ENCODE measurements around the gene UCKL1.
"Not testable (repeated sequence)": the region's sequence is repeated elsewhere in the genome, so short reads cannot be mapped to it uniquely, and the experiment has no call there.

Gene UCKL1

DNA sequence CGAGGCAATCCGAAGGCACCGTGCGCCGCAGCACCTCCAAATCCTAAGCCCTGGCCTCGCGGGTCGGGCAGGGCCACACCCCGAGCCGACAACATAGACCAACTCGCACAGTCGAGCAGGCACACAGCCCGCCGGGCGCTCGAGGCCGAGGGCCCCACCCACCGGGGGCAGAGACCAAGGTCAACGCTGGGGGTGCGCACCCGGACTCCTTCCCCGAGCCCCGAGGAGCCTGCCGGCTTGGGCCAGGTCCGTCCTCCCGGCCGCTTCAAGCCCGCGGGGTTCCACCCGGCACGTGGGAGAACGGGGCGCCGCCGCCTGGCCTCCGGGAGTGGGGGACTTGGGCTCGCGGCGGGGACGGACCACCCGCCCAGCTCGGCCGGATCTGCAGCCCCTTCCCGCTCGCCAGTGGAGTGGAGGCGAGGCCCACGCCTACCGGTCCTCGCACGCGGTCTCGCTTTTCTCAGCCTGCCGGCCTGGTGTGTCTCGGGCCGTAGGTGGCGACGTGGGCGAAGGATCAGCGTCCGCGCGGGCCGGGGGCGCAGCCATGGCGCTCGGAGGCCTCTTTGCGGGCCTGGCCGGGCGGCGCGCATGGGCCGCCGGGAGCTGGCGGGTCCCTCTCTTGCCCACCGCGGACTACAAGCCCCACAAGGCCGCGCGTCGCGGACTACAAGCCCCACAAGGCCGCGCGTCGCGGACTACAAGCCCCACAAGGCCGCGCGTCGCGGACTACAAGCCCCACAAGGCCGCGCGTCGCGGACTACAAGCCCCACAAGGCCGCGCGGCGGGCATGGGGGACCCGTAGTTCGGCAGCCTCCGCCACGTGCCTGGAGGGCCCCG, at the start of gene UCKL1:
Gene UCKL1, minus strand, starts transcription at position 590 of the 837 bp plus-strand sequence. Its CDS starts 44 bp downstream, at position 546.
- peak; percentile 88 for DNase-seq (ENCODE audit: low spot score)

DNA sequence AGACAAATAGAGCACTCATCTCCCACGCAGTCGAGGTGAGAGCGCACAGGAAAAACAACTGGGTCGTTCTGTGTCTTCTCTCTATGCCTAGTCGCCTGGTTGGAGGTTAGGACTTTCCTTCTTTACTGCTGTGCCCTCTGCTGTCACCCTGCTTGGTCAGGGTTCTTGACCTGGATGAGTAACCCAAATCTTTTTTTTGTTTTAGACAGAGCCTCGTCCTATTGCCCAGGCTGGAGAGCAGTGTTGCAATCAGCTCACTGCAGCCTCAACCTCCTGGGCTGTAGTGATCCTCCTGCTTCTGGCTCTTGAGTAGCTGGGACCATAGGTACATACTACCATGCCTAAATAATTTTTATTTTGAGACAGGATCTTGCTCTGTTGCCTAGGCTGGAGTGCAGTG, 49.2 kb upstream of the UCKL1 start:
- DNase-seq (ENCODE audit: low spot score): no peak

DNA sequence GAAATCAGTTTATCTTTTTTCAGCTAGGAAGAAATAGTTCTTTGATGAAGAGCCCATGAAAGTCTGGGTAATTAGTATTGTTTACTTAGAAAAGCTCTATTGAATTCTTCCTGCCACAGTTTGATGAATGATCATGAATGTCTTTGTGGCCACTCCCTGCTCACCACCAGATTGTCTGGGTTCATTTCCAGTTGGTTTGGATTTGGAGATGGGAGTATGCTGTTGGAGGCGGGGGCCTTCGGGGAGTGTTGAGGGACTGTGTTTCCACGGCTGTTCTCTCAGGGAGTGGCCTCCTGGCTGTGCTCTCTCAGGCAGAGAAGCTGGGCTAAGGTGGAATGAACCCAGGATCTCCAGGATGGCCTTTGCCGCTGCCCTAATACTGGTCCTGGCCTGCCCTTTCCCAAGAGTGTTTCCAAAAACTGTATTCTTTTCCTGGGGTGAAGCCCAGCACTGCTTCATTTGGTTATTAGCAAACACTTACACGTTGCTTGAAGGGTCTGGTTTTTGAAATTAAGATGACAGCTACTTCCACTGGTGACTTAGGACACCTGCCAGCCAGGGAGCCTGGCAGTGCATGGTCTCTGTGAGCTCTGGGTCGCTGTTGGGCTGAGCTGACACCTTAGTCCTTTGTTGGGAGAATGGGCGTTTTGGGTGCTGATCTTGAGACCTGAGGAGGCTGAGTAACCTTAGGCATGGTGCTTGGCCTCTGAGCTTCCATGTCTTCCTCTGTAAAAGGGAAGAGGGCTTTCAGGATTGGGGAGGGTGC, 47.9 kb upstream of the UCKL1 start:
- DNase-seq (ENCODE audit: low spot score): no peak

DNA sequence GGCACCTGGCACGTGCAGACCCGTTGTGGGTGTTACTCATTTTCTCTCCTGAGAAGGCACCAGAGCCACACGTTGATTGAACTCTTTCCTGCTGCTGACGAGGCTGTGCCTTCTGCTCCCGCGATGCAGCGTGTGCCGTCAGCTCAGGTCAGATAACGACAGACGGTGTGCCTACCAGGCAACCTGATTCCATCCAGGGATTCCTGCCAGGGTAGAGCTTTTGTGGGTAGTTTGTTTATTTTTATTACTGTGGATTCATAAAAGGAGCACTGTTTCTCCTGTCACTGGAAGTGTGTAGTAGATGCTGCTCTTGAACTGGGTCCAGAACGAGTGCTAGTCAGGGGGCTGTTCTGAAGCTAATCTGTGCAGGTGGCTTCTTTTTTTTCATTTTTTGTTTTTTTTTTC, 45.4 kb upstream of the UCKL1 start:
- DNase-seq (ENCODE audit: low spot score): no peak

DNA sequence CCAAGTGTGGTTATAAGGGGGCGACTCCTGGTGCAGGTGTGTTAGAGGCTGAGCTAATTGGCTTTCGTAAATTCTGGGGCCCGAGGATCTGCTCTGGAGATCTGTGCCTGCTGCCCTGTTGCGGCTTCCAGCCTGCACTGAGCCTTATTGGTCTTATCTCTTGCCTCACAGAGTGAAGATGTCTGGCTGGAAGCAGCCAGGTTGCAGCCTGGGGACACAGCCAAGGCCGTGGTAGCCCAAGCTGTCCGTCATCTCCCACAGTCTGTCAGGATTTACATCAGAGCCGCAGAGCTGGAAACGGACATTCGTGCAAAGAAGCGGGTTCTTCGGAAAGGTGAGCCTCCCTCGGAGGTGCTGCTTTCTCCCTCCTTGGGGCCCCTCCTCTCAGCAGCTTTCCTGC, 44.7 kb upstream of the UCKL1 start:
- no peak for DNase-seq (ENCODE audit: low spot score)

DNA sequence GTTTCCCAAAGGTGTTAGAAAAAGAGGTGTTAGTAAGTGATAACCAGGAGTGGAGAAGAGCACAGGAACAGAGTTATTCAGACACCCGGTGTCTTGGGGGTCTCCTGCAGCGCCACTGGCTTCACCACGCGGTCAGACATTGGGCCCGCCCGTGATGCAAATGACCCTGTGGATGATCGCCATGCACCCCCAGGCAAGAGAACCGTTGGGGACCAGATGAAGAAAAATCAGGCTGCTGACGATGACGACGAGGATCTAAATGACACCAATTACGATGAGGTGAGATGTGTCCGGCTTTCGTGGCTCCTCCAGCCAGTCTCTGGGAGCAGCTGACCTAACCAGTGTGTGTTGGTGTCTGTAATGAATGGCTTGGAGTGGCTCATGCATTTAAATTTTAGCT, 26.7 kb upstream of the UCKL1 start:
- no peak for DNase-seq (ENCODE audit: low spot score)

DNA sequence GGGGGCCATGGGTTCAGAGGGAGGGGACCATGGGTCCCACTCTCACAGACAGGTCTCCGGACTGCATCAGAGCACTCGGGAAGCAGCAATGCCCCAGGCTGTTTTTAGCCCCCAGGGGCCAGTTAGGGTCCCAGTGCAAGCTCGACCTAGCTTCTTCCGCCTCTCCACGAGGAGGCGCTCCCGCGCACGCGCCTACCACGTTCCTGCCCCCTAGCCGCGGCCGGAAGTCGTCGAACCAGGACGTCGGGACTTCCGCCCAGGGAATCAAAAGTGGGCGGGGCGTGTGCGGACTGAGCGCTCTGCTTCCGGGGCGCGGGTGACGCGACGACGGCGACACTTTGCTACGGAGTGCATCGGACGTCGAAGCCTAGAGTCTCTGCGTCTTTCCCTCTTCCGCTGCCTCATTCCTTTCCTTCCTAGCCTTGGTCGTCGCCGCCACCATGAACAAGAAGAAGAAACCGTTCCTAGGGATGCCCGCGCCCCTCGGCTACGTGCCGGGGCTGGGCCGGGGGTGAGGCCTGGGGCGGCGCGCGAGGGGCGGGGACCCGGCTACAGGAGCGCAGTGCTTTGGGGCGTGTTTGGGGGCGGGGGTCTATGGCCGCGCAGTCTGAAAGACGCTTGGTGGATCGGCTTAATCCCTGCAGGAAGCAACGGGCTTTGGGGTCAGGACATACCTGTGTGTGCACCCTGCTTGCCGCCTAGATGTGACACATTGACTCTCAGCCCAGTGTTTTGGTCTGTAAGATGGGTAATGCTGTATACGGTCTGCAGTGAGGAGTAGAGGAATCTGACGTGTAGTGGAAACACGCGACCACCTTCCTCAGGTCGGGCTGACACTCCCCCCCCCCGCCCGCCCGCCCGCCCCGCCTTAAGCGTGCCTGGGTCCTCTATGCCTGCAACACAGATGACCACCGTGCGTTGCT, 24.9 kb upstream of the UCKL1 start, which contains the start of gene PRPF6:
Gene PRPF6, plus strand, starts transcription at position 327 of the 923 bp plus-strand sequence. Its CDS starts 114 bp downstream, at position 441.
- peak; percentile 96 for DNase-seq (ENCODE audit: low spot score)

DNA sequence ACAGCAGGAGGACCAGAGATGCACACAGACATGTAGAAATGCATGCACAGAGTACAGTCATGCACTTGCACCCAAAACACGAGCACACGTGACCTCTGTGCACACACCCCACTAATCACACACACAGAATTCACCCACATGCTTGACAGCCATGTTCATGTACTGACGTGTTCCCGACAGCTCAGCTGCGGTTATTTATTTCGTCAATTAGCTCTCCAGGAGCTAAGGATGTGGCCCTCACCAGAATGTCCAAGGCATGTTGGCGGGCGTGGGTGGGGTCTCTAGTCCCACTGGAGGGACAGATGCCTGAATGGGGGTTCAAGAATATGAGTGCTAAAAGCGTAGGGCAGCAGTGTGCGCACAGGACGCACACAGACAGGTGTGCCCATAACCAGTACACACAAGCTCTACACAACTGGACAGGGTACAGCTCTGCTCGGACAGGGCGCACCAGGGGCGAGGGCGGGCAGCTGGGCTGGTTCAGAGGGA, 24.1 kb upstream of the UCKL1 start:
- no peak for DNase-seq (ENCODE audit: low spot score)

DNA sequence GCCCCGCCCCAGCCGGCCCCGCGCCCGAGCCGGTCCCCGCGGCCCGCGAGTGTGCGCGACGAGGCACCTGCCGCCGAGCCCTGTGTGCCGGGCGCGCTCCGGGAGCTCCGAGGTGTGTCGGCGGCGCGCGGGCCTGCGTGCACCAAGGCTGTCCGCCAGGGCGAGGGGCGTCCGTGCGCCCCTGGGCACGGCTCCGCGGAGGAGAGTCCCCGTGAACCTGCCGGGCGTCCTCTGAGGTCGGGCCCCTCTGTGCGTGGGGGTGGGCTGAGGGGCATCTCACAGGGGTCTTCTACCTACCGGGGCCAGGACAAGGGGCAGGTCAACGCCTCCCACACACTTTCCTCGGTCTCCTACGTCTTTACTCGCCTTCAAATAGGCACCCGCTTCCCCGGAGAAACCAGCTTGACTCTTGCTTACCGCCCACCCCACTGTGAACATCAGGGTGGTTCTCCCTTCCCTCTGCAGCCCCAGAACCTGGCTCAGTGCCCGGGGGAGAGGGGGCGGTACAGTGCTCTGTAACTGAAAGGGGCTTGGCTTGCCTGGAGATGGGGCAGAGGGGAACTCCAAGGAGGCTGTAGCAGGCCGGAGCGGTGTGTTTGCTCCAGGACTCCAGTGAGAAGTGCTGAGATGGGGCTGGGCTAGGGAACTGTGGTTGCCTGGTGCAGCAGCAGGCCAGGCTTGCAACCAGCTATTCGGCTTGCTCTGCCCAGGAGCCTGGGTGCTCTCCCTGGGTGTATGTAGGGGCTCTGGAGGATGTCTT, 23.5 kb upstream of the UCKL1 start, which contains the start of gene SAMD10:
Gene SAMD10, minus strand, starts transcription at position 86 of the 760 bp plus-strand sequence. CDS start 175 bp downstream, outside the sequence.
- DNase-seq (ENCODE audit: low spot score): peak; percentile 67

DNA sequence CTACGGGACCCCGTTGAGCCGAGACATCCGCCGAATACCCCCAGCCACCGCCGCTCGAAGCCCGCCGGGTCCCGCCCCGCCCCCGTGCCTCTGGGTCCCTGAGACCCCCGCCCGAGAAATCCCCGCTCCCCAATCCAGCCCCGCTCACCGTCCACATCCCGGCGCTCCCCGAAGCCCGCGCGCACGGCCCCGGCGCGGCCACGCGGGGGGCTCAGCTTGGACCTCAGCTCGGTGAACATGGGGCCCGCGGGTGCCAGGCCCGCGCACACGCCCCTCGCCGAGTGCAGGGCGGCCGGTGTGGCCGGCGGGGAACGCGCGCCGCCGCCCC, 23.0 kb upstream of the UCKL1 start:
- no peak for DNase-seq (ENCODE audit: low spot score)

DNA sequence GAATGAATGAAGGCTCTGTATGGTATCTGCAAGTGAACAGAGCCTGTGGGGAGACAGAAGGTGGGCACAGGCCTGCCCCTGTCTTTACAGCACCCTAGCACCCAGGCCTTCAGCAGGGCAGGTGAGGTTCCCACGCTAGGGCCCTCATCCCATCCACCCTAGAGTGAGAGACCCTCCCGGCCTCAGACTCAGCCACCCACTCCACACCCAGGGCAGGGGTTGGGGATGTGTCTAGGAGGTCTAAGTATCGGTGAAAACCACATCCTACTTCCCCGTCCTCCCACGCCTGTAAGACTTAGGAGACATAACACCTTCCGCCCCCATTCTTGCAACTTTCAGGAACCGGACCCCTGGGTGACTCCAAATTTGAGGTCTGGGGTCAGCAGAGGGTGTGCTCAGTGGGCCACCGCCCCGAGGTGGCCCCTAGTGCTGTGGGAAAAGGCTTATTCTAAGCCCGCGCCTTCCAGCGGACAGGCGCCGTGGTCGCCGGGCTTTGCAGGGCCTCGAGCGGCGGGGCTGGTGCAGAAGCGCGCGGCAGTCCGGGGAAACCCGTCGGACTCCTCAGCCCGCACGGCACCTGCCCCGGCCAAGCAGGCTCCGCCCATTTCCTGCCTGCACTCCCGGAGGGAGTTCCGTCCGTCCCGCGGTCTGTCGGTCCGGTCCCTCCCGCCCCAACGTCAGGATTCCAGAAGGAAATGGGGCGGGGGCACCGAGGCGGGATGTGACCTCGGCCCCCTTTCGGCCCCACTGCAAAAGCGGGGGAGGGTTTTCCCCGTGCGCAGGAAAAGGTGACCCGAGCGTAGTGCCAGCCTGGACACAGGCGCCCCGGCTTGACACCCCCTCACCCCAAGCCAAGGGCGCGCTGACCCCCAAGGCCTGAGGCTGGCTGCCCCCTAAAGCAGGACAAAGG, 22.4 kb upstream of the UCKL1 start:
- peak; percentile 50 for DNase-seq (ENCODE audit: low spot score)

DNA sequence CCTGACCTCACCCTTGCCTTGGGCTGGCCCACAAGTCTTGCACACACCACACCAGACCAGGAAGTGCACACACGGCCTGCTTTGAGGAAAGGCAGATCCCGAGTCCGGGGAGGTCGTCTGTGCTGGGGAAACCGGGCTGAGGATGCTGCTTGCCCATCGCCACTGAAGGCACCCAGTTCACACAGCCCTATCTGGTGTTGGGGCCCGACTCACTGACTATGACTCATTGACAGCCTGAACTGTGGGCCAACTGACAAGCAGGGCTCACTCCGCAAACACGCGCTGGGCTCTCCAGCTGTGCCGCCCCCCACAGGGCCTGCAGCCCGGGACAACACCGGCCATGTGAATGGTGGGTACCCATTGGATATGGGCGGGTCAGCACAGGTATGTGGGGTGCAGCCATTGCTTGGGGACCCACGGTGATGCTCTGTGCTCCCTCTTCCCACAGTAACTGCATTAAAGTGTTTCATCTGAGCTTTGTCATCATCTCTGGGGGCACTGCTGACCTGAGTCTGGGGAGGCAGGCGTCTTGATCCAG, 21.6 kb upstream of the UCKL1 start:
- DNase-seq (ENCODE audit: low spot score): peak; percentile 53

DNA sequence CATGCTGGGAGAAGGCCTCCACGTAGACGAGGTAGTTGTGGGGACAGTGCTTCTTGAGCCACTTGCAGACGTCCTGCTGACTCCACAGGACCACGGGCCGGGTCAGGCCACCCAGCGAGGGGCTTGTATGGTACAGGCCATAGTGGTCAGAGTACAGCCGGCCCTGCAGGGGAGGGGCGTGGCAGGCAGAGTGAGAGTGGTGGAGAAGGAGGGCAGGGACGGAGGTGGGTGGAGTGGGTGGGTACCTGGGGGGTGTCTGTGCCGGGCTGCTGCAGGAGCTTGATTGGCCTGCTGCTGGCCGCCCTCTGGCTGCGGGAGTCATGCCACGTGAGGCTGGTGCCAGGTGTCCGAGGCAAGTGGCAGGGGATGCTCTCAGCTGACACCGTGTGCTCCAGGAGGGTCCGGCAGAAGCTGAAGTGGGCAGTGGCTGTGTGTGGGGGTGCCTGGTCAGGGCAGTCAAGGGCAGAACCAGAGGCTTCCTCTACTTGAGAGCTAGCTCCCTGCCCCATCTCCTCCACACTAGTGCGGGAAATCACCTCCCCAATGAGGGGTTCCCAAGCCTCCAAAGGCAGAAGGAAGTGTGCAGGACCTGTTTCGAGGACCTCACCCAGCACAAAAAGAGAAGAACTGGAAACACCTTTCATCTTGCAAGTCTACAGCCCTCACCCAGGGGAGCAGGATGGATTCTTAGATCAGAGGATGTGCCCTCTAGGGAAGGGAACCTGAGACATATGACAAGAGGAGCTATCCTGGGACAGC, 20.9 kb upstream of the UCKL1 start:
- DNase-seq (ENCODE audit: low spot score): no peak

DNA sequence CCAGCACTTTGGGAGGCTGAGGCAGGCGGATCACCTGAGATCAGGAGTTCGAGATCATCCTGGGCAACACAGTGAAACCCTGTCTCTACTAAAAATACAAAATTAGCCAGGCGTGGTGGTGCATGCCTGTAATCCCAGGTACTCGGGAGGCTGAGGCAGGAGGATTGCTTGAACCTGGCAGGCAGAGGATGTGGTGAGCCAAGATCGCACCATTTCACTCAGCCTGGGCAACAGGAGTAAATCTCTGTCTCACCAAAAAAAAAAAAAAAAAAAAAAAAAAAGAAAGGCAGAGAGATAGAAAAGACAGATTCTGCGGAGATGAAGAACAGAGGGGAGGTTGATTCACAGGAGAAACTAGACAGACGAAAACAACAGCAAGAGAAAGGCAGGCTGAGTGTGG, 20.3 kb upstream of the UCKL1 start:
- DNase-seq (ENCODE audit: low spot score): not testable (repeated sequence)

DNA sequence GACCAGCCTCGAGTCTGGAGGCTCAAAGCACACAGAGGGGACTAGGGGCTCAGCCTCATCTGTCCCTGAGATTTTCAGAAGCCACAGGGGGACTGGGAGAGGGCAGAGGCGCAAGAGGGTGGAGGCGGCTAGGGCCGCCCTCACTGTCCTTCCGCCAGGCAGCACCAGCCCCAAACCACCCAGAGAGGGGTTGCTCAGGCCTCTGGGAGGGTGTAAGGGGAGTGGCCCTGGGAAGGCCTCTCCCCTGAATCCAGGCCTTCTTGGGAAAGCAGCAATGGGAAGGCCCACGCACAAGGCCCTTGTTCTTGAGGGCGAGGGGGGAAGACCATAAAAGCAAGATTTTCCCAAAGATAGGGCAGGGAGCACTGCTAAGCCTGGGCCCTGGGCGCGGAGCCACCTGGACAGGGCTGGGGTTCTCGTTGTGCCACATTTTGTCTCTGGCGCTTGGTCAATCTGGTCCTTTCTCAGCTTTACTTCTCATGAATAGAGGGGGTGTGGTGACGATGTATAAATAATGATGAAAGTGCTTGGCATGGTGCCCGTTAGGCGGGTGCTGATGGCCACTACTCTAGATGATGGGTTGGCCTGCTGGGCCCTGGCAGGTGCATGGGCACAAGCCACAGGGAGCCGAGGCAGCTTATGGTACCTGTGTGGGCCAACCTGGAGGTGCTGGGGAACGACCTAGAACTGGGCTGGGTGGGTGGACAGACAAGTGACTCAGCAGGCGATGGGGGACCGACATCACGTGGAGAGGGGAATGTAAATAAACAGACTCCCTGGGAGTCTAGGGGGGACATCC, 18.4 kb upstream of the UCKL1 start:
- DNase-seq (ENCODE audit: low spot score): no peak

DNA sequence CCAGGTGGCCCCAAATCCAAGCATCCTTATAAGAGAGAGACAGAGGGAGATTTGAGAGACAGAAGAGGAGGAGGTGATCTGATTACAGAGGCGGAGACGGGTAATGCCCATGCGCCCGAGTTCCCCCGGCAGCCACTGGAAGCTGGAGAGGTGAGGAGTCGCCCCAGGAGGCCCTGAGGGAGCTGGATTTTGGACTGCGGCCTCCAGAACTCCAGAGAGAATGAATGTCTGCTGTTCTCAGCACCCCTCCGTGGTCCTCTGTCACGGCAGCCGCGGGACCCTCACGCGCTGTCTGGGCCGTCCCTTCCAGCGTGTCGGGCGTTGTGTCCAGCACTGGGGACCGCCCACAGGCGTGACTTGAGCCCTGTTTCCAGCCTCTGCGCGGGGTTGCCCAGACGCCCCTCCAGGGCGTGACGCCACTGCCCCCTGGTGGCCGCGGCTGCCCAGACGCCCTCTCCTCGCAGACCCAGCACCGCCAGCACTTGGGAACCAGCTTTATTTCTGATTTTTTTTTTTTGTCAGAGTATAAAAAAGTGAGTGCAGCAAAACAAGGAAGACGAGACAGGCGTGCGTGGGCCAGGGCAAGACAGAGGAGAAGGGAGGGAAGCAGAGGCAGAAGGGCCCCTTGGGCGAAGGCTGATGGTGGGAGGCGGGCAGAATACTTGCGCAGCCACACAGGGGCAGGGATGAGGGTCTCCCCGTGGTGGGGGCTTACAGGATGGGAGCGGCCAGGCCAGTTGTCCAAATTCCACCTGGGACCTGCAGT, 17.6 kb upstream of the UCKL1 start:
- DNase-seq (ENCODE audit: low spot score): peak; percentile 69

DNA sequence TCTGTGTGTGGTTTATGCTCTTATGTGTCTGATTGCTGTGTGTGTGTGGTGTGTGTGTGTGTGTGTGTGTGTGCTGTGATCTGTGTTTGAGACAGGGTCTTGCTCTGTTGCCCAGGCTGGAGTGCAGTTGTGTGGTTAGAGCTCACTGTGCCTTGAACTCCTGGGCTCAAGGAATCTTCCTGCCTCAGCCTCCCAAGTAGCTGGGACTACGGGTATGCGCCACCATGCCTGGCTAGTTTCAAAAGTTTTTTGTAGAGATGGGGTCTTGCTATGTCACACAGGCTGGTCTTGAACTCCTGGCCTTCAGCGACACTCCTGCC, 16.9 kb upstream of the UCKL1 start:
- DNase-seq (ENCODE audit: low spot score): no peak

Measured in CD4-positive, alpha-beta T cell treated with Interleukin-6 at 100 ng/mL for 8 hours (primary cell).